GM21526 (cell line): ENCODE results near the gene CETP.
"Not testable (repeated sequence)": the region's sequence is repeated elsewhere in the genome, so short reads cannot be mapped to it uniquely, and the experiment has no call there.

Experiments used
- ATAC-seq: cut with Tn5 transposase; IDR thresholded peaks from one replicate; pipeline ENCODE4 v1.9.1; 2021; ENCODE audit warnings: moderate library complexity; ENCODE audit not compliant: unreplicated experiment, low FRiP score

Gene CETP

GRCh38 chr16:56933828-56934598 lies 27.7 kb upstream of the CETP start:
- ATAC-seq = no peak

- not testable (repeated sequence) for ATAC-seq
Measured at GRCh38 chr16:56934599-56935145, 27.1 kb upstream of the CETP start.

GRCh38 chr16:56935201-56935600 lies 26.5 kb upstream of the CETP start:
- ATAC-seq = no peak

- no peak for ATAC-seq
Measured at GRCh38 chr16:56936491-56936890, 25.3 kb upstream of the CETP start.

- ATAC-seq = no peak
Measured at GRCh38 chr16:56936950-56937349, 24.8 kb upstream of the CETP start.

DNA sequence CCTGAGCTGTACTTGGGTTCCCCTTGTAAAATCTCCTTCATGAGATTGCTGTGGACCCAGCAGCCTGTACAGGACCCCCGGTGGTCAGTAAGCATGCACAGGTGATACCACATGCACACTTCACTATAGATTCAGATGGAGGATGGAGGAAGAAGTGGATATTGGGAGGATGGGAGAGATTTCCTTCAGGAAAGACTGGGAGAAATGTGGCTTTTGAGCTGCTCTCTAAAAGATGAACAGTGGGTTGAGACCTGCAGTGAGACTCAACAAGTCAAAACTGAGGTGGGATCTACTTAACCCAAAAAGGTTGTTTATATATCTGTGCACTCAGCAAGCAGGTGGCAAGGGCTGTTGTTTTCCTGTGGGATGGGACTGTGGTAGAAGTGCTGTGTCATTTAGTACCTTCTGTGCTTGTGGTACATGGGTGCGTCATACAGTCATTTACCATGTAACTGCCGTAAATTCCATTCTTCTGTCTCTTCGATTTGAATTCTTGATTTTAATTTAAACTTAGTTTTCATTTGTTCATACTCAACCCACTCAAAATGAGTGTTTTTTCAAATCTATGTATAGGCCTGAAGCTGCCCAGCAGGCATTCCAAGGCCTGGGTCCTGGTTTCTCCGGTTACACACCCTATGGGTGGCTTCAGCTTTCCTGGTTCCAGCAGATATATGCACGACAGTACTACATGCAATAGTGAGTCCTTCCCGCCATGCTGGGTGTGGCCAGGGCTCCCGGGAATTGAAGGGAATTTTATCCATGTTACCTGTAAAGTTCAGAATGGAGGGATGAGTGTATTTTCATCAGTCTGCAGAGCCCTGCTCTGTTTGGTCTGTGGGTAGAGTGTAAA lies 22.9 kb upstream of the CETP start:
- no peak for ATAC-seq

- no peak for ATAC-seq
Measured at GRCh38 chr16:56939801-56940200, 21.9 kb upstream of the CETP start.

DNA sequence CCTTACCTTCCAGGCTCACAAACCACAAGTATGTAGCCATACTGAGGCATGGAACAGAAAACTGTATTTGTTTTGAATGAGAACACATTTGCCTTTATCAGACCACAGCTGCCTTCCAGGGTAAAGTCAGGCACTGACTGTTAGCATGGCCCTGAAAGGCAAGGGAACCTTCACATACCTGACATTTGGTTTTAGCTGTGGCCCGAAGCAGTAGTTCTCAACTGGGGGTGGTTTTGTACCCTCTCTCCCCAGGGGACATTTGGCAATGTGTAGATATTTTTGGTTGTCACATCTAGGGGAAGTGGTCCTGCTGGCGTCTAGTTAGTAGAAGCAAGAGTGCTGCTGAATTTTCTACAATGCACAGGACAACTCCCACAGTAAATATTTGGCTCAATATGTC lies 20.7 kb upstream of the CETP start:
- no peak for ATAC-seq

GRCh38 chr16:56941856-56942331 lies 19.9 kb upstream of the CETP start:
- no peak for ATAC-seq

DNA sequence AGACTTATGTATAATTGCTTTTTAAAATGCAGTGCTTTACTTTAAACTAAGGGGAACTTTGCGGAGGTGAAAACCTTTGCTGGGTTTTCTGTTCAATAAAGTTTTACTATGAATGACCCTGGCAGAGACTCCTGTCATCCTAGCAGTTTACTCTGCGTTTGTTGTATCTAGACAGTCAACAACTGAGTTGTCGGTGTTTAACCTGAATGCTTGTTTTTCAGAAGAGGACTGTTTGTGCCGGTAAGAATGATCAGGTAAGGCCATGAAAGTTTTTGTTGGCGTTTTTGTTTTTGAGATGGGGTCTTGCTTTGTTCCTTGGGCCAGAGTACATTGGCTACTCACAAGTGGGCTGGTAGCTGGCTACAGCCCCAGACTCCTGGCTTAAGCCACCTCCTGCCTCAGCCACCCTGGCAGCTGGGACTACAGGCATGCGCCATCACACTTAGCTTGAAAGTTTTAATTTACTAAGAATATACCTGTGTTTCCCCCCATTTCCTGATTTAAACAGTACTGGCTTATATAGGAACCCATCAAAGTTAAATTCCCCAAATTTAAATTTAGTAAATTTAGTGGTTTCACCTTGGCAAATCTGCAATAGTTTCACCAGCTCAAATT lies 17.9 kb upstream of the CETP start:
- ATAC-seq = no peak

- ATAC-seq = no peak
Measured at GRCh38 chr16:56944954-56945839, 16.6 kb upstream of the CETP start.

DNA sequence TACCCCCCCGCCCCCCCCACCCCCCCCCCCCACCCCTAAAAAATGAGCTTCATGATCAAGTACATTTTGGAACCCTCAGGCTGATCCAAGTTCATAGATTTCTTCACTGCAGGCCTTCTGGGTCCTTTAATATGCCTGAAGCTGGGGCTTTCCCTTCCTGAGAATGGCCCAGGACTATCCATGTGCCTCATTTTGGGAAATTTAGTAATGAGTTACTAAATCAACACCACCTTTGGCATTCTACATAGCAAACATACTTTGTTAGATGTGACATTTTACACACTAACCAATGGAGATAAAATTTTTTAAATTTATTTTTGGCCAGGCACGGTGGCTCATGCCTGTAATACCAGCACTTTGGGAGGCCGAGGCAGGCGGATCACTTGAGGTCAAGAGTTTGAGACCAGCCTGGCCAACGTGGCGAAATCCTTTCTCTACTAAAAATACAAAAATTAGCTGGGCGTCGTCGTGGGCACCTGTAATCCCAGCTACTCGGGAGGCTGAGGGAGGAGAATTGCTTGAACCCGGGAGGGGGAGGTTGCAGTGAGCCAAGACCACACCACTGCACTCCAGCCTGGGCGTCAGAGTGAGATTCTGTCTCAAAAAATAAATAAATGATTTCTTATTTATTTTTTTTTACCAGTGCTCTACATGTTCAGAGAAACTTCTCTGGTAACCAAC lies 15.8 kb upstream of the CETP start:
- no peak for ATAC-seq

GRCh38 chr16:56946767-56947603 lies 14.8 kb upstream of the CETP start:
- no peak for ATAC-seq

- no peak for ATAC-seq
Measured at GRCh38 chr16:56947604-56947995, 14.2 kb upstream of the CETP start.

GRCh38 chr16:56948234-56948633 lies 13.5 kb upstream of the CETP start:
- no peak for ATAC-seq

DNA sequence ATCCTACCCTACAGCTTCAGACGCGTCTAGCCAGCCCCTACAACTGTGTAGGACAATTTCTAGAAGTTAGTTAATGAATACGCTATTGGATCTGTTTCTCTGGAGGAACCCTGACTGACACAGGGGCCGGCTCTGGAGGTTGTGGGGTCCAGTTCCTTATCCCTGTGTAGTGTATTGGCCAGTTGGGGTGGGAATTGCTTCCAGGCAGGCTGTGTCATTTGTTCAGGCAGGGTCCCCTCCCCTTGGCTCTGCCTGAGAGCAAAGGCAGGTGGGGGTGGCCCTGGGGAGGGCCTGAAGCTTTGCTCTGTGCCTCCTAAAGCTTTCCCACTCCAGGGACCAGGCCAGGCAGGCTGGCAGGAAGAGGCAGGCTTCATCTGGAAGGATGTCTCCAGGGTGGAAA lies 11.7 kb upstream of the CETP start:
- no peak for ATAC-seq

GRCh38 chr16:56950455-56950854 lies 11.3 kb upstream of the CETP start:
- ATAC-seq = no peak

- ATAC-seq = peak; percentile 49
Measured at GRCh38 chr16:56950881-56951771, 10.6 kb upstream of the CETP start.
